GM23338 (cell line): ENCODE measurements around the gene CLDN15. TPM values are rescaled to one million over a fixed set of nuclear protein-coding genes. Genes with fewer than 3 reads are reported as not detected.

Experiments used
- ATAC-seq: fragments of 200-7000 bp; cut with Tn5 transposase; 3 replicates; pipeline ENCODE4 v1.9.1; 2020
- DNase-seq: peaks from one replicate; pipeline ENCODE4 v3.0.0-alpha.2; 2015; ENCODE audit warnings: low spot score
- H2AFZ ChIP-seq: fragments of 200-600 bp; sonication (generic); 2 replicates; pipeline ENCODE4 v1.8.0; 2016; ENCODE audit warnings: antibody characterized with exemption, mild to moderate bottlenecking, moderate library complexity
- H3F3A ChIP-seq: fragments of 200-600 bp; sonication (generic); replicated peaks from 2 replicates; pipeline ENCODE4 v1.8.0; 2017; ENCODE audit warnings: antibody characterized with exemption, mixed run types, low read depth
- H3K27ac ChIP-seq: fragments of 200-600 bp; sonication (generic); 2 replicates; pipeline ENCODE4 v1.6.1; 2016; ENCODE audit warnings: low read depth
- H3K27me3 ChIP-seq: fragments of 200-600 bp; sonication (generic); 2 replicates; pipeline ENCODE4 v1.8.0; 2016; ENCODE audit warnings: mild to moderate bottlenecking, mixed run types, moderate library complexity; ENCODE audit not compliant: insufficient read depth
- H3K36me3 ChIP-seq: fragments of 200-600 bp; sonication (generic); 2 replicates; pipeline ENCODE4 v1.8.0; 2016; ENCODE audit warnings: mild to moderate bottlenecking; ENCODE audit not compliant: insufficient read depth
- H3K4me1 ChIP-seq: fragments of 200-600 bp; sonication (generic); 2 replicates; pipeline ENCODE4 v1.8.0; 2016; ENCODE audit warnings: mild to moderate bottlenecking, moderate library complexity; ENCODE audit not compliant: insufficient read depth
- H3K4me2 ChIP-seq: fragments of 200-600 bp; sonication (generic); 2 replicates; pipeline ENCODE4 v1.7.1; 2017; ENCODE audit warnings: mixed run types
- H3K4me3 ChIP-seq: fragments of 200-600 bp; sonication (generic); 2 replicates; pipeline ENCODE4 v1.6.1; 2016; ENCODE audit warnings: mixed run types
- H3K79me2 ChIP-seq: fragments of 200-600 bp; sonication (generic); replicated peaks from 2 replicates; pipeline ENCODE4 v1.8.0; 2017; ENCODE audit warnings: mild to moderate bottlenecking; ENCODE audit not compliant: insufficient read depth
- H3K9me2 ChIP-seq: fragments of 200-600 bp; sonication (generic); 2 replicates; pipeline ENCODE4 v1.8.0; 2017; ENCODE audit not compliant: insufficient read depth
- H4K20me1 ChIP-seq: fragments of 200-600 bp; sonication (generic); replicated peaks from 2 replicates; pipeline ENCODE4 v1.8.0; 2017; ENCODE audit warnings: mild to moderate bottlenecking; ENCODE audit not compliant: insufficient read depth
- H3K27ac Mint-ChIP-seq: 2 replicates; pipeline ENCODE4 v1.8.0; 2020; ENCODE audit warnings: inconsistent platforms, mild to moderate bottlenecking, moderate library complexity, mixed read lengths
- H3K27me3 Mint-ChIP-seq: 3 replicates; pipeline ENCODE4 v1.8.0; 2022; ENCODE audit warnings: low read depth, mild to moderate bottlenecking, moderate library complexity, mixed read lengths, inconsistent platforms; ENCODE audit not compliant: insufficient read depth, poor library complexity
- H3K36me3 Mint-ChIP-seq: 3 replicates; pipeline ENCODE4 v1.8.0; 2021; ENCODE audit warnings: low read depth, mild to moderate bottlenecking, inconsistent platforms, moderate library complexity, mixed read lengths
- H3K4me1 Mint-ChIP-seq: 3 replicates; pipeline ENCODE4 v1.8.0; 2020; ENCODE audit warnings: mild to moderate bottlenecking, inconsistent platforms, mixed read lengths
- H3K4me3 Mint-ChIP-seq: 3 replicates; pipeline ENCODE4 v1.8.0; 2021; ENCODE audit warnings: moderate library complexity, mild to moderate bottlenecking, inconsistent platforms, mixed read lengths
- H3K9me3 Mint-ChIP-seq: 3 replicates; pipeline ENCODE4 v1.8.0; 2020; ENCODE audit warnings: moderate library complexity, mild to moderate bottlenecking, inconsistent platforms, mixed read lengths
- CREB1 ChIP-seq: fragments of 250-450 bp; sonication (Bioruptor Pico); IDR thresholded peaks from 2 replicates; pipeline ENCODE4 v1.5.0; 2020; ENCODE audit warnings: low read depth, mild to moderate bottlenecking, moderate library complexity
- CTCF ChIP-seq, 2 experiments: fragments of 200-600 bp in 1 of 2; sonication (generic) in 1 of 2; conservative IDR thresholded peaks; 2 replicates each; pipeline versions ENCODE4 v1.5.1 to v1.6.1; 2016 to 2017; ENCODE audit warnings: antibody characterized with exemption in 2 of 2, low read depth in 2 of 2, mild to moderate bottlenecking in 2 of 2, moderate library complexity in 1 of 2
- ETS1 ChIP-seq: IDR thresholded peaks from 2 replicates; pipeline ENCODE4 v1.6.1; 2016; ENCODE audit warnings: antibody characterized with exemption
- EZH2 ChIP-seq: fragments of 200-600 bp; sonication (generic); IDR thresholded peaks from one replicate; pipeline ENCODE4 v1.8.0; 2017; ENCODE audit warnings: antibody characterized with exemption, mild to moderate bottlenecking, low read depth; ENCODE audit not compliant: unreplicated experiment
- EZH2phosphoT487 ChIP-seq: fragments of 200-600 bp; sonication (generic); IDR thresholded peaks from one replicate; pipeline ENCODE4 v1.8.1; 2018; ENCODE audit warnings: antibody characterized with exemption; ENCODE audit not compliant: unreplicated experiment
- JUNB ChIP-seq: IDR thresholded peaks from one replicate; pipeline ENCODE4 v1.6.1; 2016; ENCODE audit warnings: antibody characterized with exemption; ENCODE audit not compliant: unreplicated experiment
- NANOG ChIP-seq: IDR thresholded peaks from 2 replicates; pipeline ENCODE4 v1.6.1; 2016; ENCODE audit warnings: antibody characterized with exemption, borderline replicate concordance
- POLR2AphosphoS5 ChIP-seq: IDR thresholded peaks from 2 replicates; pipeline ENCODE4 v1.6.1; 2016; ENCODE audit warnings: antibody characterized with exemption, low read depth
- REST ChIP-seq: IDR thresholded peaks from one replicate; pipeline ENCODE4 v1.6.1; 2018; ENCODE audit warnings: antibody characterized with exemption; ENCODE audit not compliant: unreplicated experiment
- STAT1 ChIP-seq: IDR thresholded peaks from one replicate; pipeline ENCODE4 v1.6.1; 2016; ENCODE audit warnings: antibody characterized with exemption; ENCODE audit not compliant: unreplicated experiment
- ZNF114 ChIP-seq: fragments of 250-450 bp; sonication (Bioruptor Pico); IDR thresholded peaks from 2 replicates; pipeline ENCODE4 v1.5.0; 2020; ENCODE audit warnings: mild to moderate bottlenecking, moderate library complexity
- ZNF331 ChIP-seq: fragments of 250-450 bp; sonication (Bioruptor Pico); IDR thresholded peaks from 2 replicates; pipeline ENCODE4 v1.5.0; 2020; ENCODE audit warnings: low read depth, mild to moderate bottlenecking, moderate library complexity
- polyA plus RNA-seq: library from polyadenylated mRNA; unstranded; fragments of >200 nt; fragmentation: Nextera tagmentation; extraction: Ambion mirVana; gene quantifications from 2 replicates; pipeline ENCODE4 v1.2.1, GENCODE V29; 2016
- total RNA-seq: library from RNA; depleted of rRNA; stranded (reverse); fragments of >200 nt; shearing (Covaris generic); gene quantifications from 2 replicates; pipeline ENCODE4 v1.2.3, GENCODE V29; 2014
- TF ChIP-seq, protein P1 (sequence below): fragments of 250-450 bp; sonication (Bioruptor Pico); IDR thresholded peaks from 2 replicates; pipeline ENCODE4 v1.5.0; 2020; ENCODE audit warnings: mild to moderate bottlenecking, moderate library complexity

CLDN15 gene
- total and polyA plus RNA-seq, 2 experiments from 2014 or later, result 3.6 to 4.1 TPM

GRCh38 chr7:101239951-101240220 lies 2.3 kb upstream of the CLDN15 start:
- Mint-ChIP-seq H3K4me3 (no peak overlapping the region), H3K27ac (no peak overlapping the region)

More at GRCh38 chr7:101239951-101240220, 2.3 kb upstream of the CLDN15 start:
- H2AFZ ChIP-seq, result no peak overlapping the region
- no peak overlapping the region for H3K4me3 ChIP-seq
- TF ChIP-seq ZNF331 (CRISPR knock-in tag) (no peak), REST (no peak), CREB1 (CRISPR knock-in tag) (no peak), EZH2 (no peak), STAT1 (no peak), ETS1 (no peak), JUNB (no peak), POLR2AphosphoS5 (no peak), ZNF114 (no peak), NANOG (no peak), EZH2phosphoT487 (no peak), CTCF (conservative IDR thresholded peaks at IDR 0.05; ENCODE audit: low read depth in 2 of 2) (no peak)
- TF ChIP-seq, protein P1, sequence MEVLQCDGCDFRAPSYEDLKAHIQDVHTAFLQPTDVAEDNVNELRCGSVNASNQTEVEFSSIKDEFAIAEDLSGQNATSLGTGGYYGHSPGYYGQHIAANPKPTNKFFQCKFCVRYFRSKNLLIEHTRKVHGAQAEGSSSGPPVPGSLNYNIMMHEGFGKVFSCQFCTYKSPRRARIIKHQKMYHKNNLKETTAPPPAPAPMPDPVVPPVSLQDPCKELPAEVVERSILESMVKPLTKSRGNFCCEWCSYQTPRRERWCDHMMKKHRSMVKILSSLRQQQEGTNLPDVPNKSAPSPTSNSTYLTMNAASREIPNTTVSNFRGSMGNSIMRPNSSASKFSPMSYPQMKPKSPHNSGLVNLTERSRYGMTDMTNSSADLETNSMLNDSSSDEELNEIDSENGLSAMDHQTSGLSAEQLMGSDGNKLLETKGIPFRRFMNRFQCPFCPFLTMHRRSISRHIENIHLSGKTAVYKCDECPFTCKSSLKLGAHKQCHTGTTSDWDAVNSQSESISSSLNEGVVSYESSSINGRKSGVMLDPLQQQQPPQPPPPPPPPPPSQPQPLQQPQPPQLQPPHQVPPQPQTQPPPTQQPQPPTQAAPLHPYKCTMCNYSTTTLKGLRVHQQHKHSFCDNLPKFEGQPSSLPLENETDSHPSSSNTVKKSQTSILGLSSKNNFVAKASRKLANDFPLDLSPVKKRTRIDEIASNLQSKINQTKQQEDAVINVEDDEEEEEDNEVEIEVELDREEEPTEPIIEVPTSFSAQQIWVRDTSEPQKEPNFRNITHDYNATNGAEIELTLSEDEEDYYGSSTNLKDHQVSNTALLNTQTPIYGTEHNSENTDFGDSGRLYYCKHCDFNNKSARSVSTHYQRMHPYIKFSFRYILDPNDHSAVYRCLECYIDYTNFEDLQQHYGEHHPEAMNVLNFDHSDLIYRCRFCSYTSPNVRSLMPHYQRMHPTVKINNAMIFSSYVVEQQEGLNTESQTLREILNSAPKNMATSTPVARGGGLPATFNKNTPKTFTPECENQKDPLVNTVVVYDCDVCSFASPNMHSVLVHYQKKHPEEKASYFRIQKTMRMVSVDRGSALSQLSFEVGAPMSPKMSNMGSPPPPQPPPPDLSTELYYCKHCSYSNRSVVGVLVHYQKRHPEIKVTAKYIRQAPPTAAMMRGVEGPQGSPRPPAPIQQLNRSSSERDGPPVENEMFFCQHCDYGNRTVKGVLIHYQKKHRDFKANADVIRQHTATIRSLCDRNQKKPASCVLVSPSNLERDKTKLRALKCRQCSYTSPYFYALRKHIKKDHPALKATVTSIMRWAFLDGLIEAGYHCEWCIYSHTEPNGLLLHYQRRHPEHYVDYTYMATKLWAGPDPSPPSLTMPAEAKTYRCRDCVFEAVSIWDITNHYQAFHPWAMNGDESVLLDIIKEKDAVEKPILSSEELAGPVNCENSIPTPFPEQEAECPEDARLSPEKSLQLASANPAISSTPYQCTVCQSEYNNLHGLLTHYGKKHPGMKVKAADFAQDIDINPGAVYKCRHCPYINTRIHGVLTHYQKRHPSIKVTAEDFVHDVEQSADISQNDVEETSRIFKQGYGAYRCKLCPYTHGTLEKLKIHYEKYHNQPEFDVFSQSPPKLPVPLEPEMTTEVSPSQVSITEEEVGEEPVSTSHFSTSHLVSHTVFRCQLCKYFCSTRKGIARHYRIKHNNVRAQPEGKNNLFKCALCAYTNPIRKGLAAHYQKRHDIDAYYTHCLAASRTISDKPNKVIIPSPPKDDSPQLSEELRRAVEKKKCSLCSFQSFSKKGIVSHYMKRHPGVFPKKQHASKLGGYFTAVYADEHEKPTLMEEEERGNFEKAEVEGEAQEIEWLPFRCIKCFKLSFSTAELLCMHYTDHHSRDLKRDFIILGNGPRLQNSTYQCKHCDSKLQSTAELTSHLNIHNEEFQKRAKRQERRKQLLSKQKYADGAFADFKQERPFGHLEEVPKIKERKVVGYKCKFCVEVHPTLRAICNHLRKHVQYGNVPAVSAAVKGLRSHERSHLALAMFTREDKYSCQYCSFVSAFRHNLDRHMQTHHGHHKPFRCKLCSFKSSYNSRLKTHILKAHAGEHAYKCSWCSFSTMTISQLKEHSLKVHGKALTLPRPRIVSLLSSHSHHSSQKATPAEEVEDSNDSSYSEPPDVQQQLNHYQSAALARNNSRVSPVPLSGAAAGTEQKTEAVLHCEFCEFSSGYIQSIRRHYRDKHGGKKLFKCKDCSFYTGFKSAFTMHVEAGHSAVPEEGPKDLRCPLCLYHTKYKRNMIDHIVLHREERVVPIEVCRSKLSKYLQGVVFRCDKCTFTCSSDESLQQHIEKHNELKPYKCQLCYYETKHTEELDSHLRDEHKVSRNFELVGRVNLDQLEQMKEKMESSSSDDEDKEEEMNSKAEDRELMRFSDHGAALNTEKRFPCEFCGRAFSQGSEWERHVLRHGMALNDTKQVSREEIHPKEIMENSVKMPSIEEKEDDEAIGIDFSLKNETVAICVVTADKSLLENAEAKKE, result no peak
- peaks cover 20% of the 10 kb centered on the region for H3K79me2 ChIP-seq
- ATAC-seq, result no peak
- H3K4me1 Mint-ChIP-seq, result peaks cover 20% of the 10 kb centered on the region
- DNase-seq, result no peak
- no peak overlapping the region for H3K27ac ChIP-seq
- no peaks in the 10 kb centered on the region for H3K36me3 ChIP-seq
- peaks cover 6% of the 10 kb centered on the region for H4K20me1 ChIP-seq
- H3K27me3 Mint-ChIP-seq, result peaks cover 22% of the 10 kb centered on the region
- no peak overlapping the region for H3K4me2 ChIP-seq
- no peaks in the 10 kb centered on the region for H3K9me3 Mint-ChIP-seq
- H3K9me2 ChIP-seq, result no peaks in the 10 kb centered on the region
- H3K36me3 Mint-ChIP-seq, result peaks cover 20% of the 10 kb centered on the region
- H3K4me1 ChIP-seq, result peaks cover 29% of the 10 kb centered on the region
- peaks cover 33% of the 10 kb centered on the region for H3F3A ChIP-seq
- no peaks in the 10 kb centered on the region for H3K27me3 ChIP-seq
